Adrenal gland (tissue), 12 donors: ENCODE results near the gene ACVR1. TPM values are rescaled to one million over a fixed set of nuclear protein-coding genes. Genes with fewer than 3 reads are reported as not detected.

Source experiments
- DNase-seq, 7 donors: peaks; one replicate each; pipeline ENCODE4 v3.0.0-alpha.2; 2019 to 2020
- H3K27ac ChIP-seq, 5 donors: fragments of 200-600 bp; sonication (generic) in 4 of 5; 1 replicate in 3 of 5; 2 replicates in 2 of 5; pipeline versions ENCODE4 v1.5.1 to v1.8.0; 2016 to 2020; ENCODE audit warnings: mild to moderate bottlenecking in 1 of 5
- H3K27me3 ChIP-seq: fragments of 200-600 bp; 2 replicates; pipeline ENCODE4 v1.8.0; 2021
- H3K36me3 ChIP-seq, 2 donors: fragments of 200-600 bp; replicated peaks in 1 of 2; 1 replicate in 1 of 2; 2 replicates in 1 of 2; pipeline versions ENCODE4 v1.5.1 to v1.8.0; 2018 to 2022
- H3K4me1 ChIP-seq, 2 donors: fragments of 200-600 bp; replicated peaks in 1 of 2; 1 replicate in 1 of 2; 2 replicates in 1 of 2; pipeline versions ENCODE4 v1.5.1 to v1.8.0; 2018 to 2021
- H3K4me3 ChIP-seq, 4 donors: fragments of 200-600 bp; sonication (generic) in 3 of 4; one replicate each; pipeline ENCODE4 v1.5.1; 2016 to 2018
- H3K9me3 ChIP-seq, 3 donors: fragments of 200-600 bp; sonication (generic) in 1 of 3; replicated peaks in 1 of 3; 1 replicate in 2 of 3; 2 replicates in 1 of 3; pipeline versions ENCODE4 v1.5.1 to v1.8.0; 2016 to 2021
- CTCF ChIP-seq, 6 experiments: fragments of 450-650 bp in 4 of 6; fragments of 200-600 bp in 2 of 6; sonication (generic) in 1 of 6; IDR thresholded peaks; 1 replicate in 5 of 6; 2 replicates in 1 of 6; pipeline versions ENCODE4 v1.5.1 to v1.8.0; 2016 to 2021; ENCODE audit warnings: antibody characterized with exemption in 6 of 6, mild to moderate bottlenecking in 2 of 6, moderate library complexity in 1 of 6
- POLR2A ChIP-seq, 2 donors: fragments of 450-650 bp; IDR thresholded peaks; one replicate each; pipeline ENCODE4 v1.6.1; 2017; ENCODE audit warnings: antibody characterized with exemption in 2 of 2, mild to moderate bottlenecking in 2 of 2, moderate library complexity in 1 of 2
- WGBS, 4 donors: extraction: QIAGEN DNeasy Blood & Tissue Kit in 2 of 4; methylation state at CpG; one replicate each; pipeline versions ENCODE4 v1.1.5 to v1.1.7; 2013 to 2017; 5-methylcytosine and 5-hydroxymethylcytosine counted together
- intact Hi-C, 2 donors: fragments of 100-400 bp; cut with DNase I; formaldehyde crosslinking; loops; one replicate each; pipeline versions ENCODE4 v1.14.1 to v1.15.0; 2022 to 2023
- polyA plus RNA-seq, 3 donors: library from polyadenylated mRNA; stranded (reverse); fragments of 200-250 nt in 2 of 3; fragments of 350-450 nt in 1 of 3; fragmentation: Illumina TruSeq in 1 of 3; extraction: RNeasy Lipid Tissue Mini Kit (QIAGEN cat#74804) in 1 of 3; gene quantifications; one replicate each; pipeline ENCODE4 v1.2.3, GENCODE V29; 2013 to 2014
- small RNA-seq, 2 donors: library from RNA; depleted of rRNA; stranded (forward); fragments of <200 nt; gene quantifications; one replicate each; pipeline ENCODE3, GENCODE V24; 2016
- total RNA-seq, 9 donors: library from RNA; depleted of rRNA in 4 of 9; stranded (reverse); fragments of >200 nt in 4 of 9; fragments of 120-200 nt in 1 of 9; fragmentation: NEBNext Ultra II Directional in 1 of 9; extraction: Animal tissue kit (Norgen Biotek cat#: 25700) in 1 of 9; gene quantifications; one replicate each; pipeline versions ENCODE4 v1.1.0 to v1.2.4, GENCODE V29; 2013 to 2023
- donor health status: healthy with polysubstance abuse.
- donor health status: Bipolar disorder and iron deficiency.
- donor health status: DM: yes; HTN: yes; CAD: no.
- donor health status: DM: no; HTN: no; CAD: no.
- donor health status: DM: no; HTN: no; CAD: no.
- donor health status: DM: yes; HTN: yes; CAD: no.

Gene ACVR1
- total and polyA plus RNA-seq, 12 donors, result 4.6 to 25.0 (median 16.0) TPM

GRCh38 chr2:157692768-157693167 lies 183.4 kb downstream of the ACVR1 start:
- 89 to 97% (median 91%) methylated on average over 2 of the region's 2 CpGs for WGBS, 4 donors
- TF ChIP-seq POLR2A (IDR thresholded peaks at IDR 0.05) (no peak), CTCF (IDR thresholded peaks at IDR 0.05) (no peak)
- no peaks in the 10 kb centered on the region for H3K36me3 ChIP-seq

GRCh38 chr2:157691695-157692094 lies 184.4 kb downstream of the ACVR1 start:
- WGBS, 4 donors, result 87 to 92% (median 89%) methylated on average over 4 of the region's 4 CpGs
- DNase-seq, result no peak
- H3K36me3 ChIP-seq, result no peaks in the 10 kb centered on the region

More at GRCh38 chr2:157692768-157693167, 183.4 kb downstream of the ACVR1 start:
- Histone ChIP-seq H3K4me1 (no peaks in the 10 kb centered on the region), H3K4me3 (no peak overlapping the region), H3K9me3 (no peaks in the 10 kb centered on the region), H3K27ac (no peak overlapping the region), H3K27me3 (no peaks in the 10 kb centered on the region)
- intact Hi-C loops, result no loop called here
- DNase-seq, result no peak

GRCh38 chr2:157691131-157691530 lies 185.0 kb downstream of the ACVR1 start:
- 67 to 77% (median 69%) methylated on average over 1 of the region's 1 CpG for WGBS, 4 donors
- no peak overlapping the region for H3K27ac ChIP-seq
- intact Hi-C loops, result no loop called here
- DNase-seq, result no peak
- H3K27me3 ChIP-seq, result no peaks in the 10 kb centered on the region
- TF ChIP-seq CTCF (IDR thresholded peaks at IDR 0.05) (no peak), POLR2A (IDR thresholded peaks at IDR 0.05) (no peak)
- no peak overlapping the region for H3K4me3 ChIP-seq
- H3K9me3 ChIP-seq, result no peaks in the 10 kb centered on the region
- H3K36me3 ChIP-seq, result no peaks in the 10 kb centered on the region
- no peaks in the 10 kb centered on the region for H3K4me1 ChIP-seq

More at GRCh38 chr2:157691695-157692094, 184.4 kb downstream of the ACVR1 start:
- Histone ChIP-seq H3K27me3 (no peaks in the 10 kb centered on the region), H3K9me3 (no peaks in the 10 kb centered on the region), H3K4me3 (no peak overlapping the region), H3K27ac (no peak overlapping the region), H3K4me1 (no peaks in the 10 kb centered on the region)
- intact Hi-C loops, result no loop called here
- no peak for TF ChIP-seq CTCF (IDR thresholded peaks at IDR 0.05)
- TF ChIP-seq POLR2A (IDR thresholded peaks at IDR 0.05), result no peak

Small RNA genes lying within 50 kb of the gene (small RNA-seq; reads per million reads assigned to genes)
- 0 reads per million in 2 donors for gene RNU6-436P

Other genes starting within 250 kb of the ACVR1 start
- gene ACVR1C, start 247.5 kb downstream of the ACVR1 start, total RNA-seq, result 1 to 10 TPM in 4 of 9 donors, under 1 TPM in 3, not detected in 2; 0.18 to 3.8 (median 1.0) TPM
- gene ACVR1C, start 247.5 kb downstream of the ACVR1 start, polyA plus RNA-seq, result 1 to 10 TPM in 1 of 3 donors, under 1 TPM in 2; 0.72 to 4.8 (median 0.98) TPM
- under 1 TPM in 3 of 9 donors, not detected in 6; 0.06 to 0.18 (median 0.14) TPM for gene UPP2, start 225.5 kb upstream of the ACVR1 start, total RNA-seq
- under 1 TPM; 0.05 to 0.08 (median 0.07) TPM for gene UPP2, start 225.5 kb upstream of the ACVR1 start, polyA plus RNA-seq